Upper lobe of left lung (tissue), 4 donors: ENCODE measurements around the gene SLC18A2.

Experiments used
- POLR2A ChIP-seq, 4 donors: fragments of 450-650 bp; IDR thresholded peaks; one replicate each; pipeline ENCODE4 v1.5.1; 2016 to 2017; ENCODE audit warnings: antibody characterized with exemption in 4 of 4, mild to moderate bottlenecking in 2 of 4
- TF ChIP-seq, protein P1 (sequence below), 6 experiments: fragments of 450-650 bp in 4 of 6; fragments of 200-600 bp in 2 of 6; sonication (generic) in 2 of 6; IDR thresholded peaks; one replicate each; pipeline ENCODE4 v1.5.1; 2016 to 2019; ENCODE audit warnings: antibody characterized with exemption in 6 of 6

DNA sequence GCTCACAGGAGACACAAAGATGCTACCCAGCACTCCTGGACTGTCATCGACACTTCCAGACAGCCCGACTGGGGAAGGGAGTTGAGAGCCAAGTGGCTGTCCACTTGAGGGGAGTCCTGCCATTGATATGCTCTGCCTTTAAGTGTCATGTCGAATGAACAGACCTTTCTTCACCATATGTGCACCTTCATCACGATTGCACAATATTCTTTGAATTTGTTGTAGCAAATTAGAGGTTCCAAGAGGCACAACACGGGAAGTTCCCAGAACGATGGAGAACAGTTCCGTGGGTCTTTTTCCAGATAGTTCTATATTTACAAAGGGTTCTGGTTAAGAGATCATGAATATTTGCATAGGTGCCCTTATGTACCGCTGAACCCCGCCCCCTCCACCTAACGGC, 16.0 kb downstream of the SLC18A2 start:
- TF ChIP-seq, protein P1, sequence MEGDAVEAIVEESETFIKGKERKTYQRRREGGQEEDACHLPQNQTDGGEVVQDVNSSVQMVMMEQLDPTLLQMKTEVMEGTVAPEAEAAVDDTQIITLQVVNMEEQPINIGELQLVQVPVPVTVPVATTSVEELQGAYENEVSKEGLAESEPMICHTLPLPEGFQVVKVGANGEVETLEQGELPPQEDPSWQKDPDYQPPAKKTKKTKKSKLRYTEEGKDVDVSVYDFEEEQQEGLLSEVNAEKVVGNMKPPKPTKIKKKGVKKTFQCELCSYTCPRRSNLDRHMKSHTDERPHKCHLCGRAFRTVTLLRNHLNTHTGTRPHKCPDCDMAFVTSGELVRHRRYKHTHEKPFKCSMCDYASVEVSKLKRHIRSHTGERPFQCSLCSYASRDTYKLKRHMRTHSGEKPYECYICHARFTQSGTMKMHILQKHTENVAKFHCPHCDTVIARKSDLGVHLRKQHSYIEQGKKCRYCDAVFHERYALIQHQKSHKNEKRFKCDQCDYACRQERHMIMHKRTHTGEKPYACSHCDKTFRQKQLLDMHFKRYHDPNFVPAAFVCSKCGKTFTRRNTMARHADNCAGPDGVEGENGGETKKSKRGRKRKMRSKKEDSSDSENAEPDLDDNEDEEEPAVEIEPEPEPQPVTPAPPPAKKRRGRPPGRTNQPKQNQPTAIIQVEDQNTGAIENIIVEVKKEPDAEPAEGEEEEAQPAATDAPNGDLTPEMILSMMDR (IDR thresholded peaks at IDR 0.05): no peak
- no peak for TF ChIP-seq POLR2A (IDR thresholded peaks at IDR 0.05)
